Measurements from ENCODE around the gene PTPRN. TPM values are rescaled to one million over a fixed set of nuclear protein-coding genes. Genes with fewer than 3 reads are reported as not detected.
A peak's percentile ranks its signal among the peaks of the same experiment; 100 is the strongest.

PTPRN gene
- total RNA-seq, 1 donor from 2014 or later = not detected

GRCh38 chr2:219298759-219299371 lies 10.3 kb downstream of the PTPRN start:
- peak; percentile 99 for TF ChIP-seq CTCF (IDR thresholded peaks at IDR 0.05)
- Histone ChIP-seq H3K36me3 (no peaks in the 10 kb centered on the region), H3K4me3 (no peak overlapping the region), H3K27ac (no peak overlapping the region), H3K4me1 (peaks cover 20% of the 10 kb centered on the region), H3K9me3 (no peaks in the 10 kb centered on the region), H3K27me3 (ENCODE audit: low read depth) (peaks cover 33% of the 10 kb centered on the region)
- peak; percentile 89 for DNase-seq
- intact Hi-C loops (cut with DNase I) = no loop called here
- peak; percentile 80 to 84 for ATAC-seq

GRCh38 chr2:219297766-219298456 lies 11.3 kb downstream of the PTPRN start:
- TF ChIP-seq CTCF (IDR thresholded peaks at IDR 0.05) = no peak
- ATAC-seq (no peak), DNase-seq (no peak)
- intact Hi-C loops (cut with DNase I) = no loop called here
- peaks cover 21% of the 10 kb centered on the region for H3K4me1 ChIP-seq
- peaks cover 27% of the 10 kb centered on the region for H3K27me3 ChIP-seq (ENCODE audit: low read depth)
- no peaks in the 10 kb centered on the region for H3K36me3 ChIP-seq
- no peaks in the 10 kb centered on the region for H3K9me3 ChIP-seq
- no peak overlapping the region for H3K27ac ChIP-seq
- no peak overlapping the region for H3K4me3 ChIP-seq

GRCh38 chr2:219296631-219297391 lies 12.4 kb downstream of the PTPRN start:
- intact Hi-C loops (cut with DNase I) = no loop called here
- Histone ChIP-seq H3K9me3 (no peaks in the 10 kb centered on the region), H3K4me1 (peaks cover 21% of the 10 kb centered on the region), H3K4me3 (no peak overlapping the region), H3K27ac (no peak overlapping the region), H3K27me3 (ENCODE audit: low read depth) (peaks cover 20% of the 10 kb centered on the region), H3K36me3 (no peaks in the 10 kb centered on the region)
- no peak for ATAC-seq
- DNase-seq = no peak
- no peak for TF ChIP-seq CTCF (IDR thresholded peaks at IDR 0.05)

- no peak for ATAC-seq
- Histone ChIP-seq H3K36me3 (no peaks in the 10 kb centered on the region), H3K4me3 (no peak overlapping the region), H3K27me3 (ENCODE audit: low read depth) (peaks cover 14% of the 10 kb centered on the region), H3K4me1 (peaks cover 21% of the 10 kb centered on the region), H3K27ac (no peak overlapping the region), H3K9me3 (no peaks in the 10 kb centered on the region)
- no peak for DNase-seq
- intact Hi-C loops (cut with DNase I) = no loop called here
- no peak for TF ChIP-seq CTCF (IDR thresholded peaks at IDR 0.05)
Observed at GRCh38 chr2:219296142-219296541, 13.1 kb downstream of the PTPRN start.

- Histone ChIP-seq H3K4me3 (peak overlapping the region; percentile 61), H3K9me3 (no peaks in the 10 kb centered on the region), H3K4me1 (peaks cover 23% of the 10 kb centered on the region), H3K36me3 (no peaks in the 10 kb centered on the region), H3K27me3 (ENCODE audit: low read depth) (peaks cover 8% of the 10 kb centered on the region), H3K27ac (peak overlapping the region; percentile 71)
- DNase-seq (peak; percentile 93), ATAC-seq (peak; percentile 96 to 97)
- TF ChIP-seq CTCF (IDR thresholded peaks at IDR 0.05) = peak; percentile 99
- intact Hi-C loops (cut with DNase I) = no loop called here
Observed at GRCh38 chr2:219294356-219295351, 14.5 kb downstream of the PTPRN start.

Measured in lower lobe of right lung (tissue), 2 donors.